HG03571 (cell line): ENCODE data around the gene QTRT2.

Source experiments
- ATAC-seq: cut with Tn5 transposase; IDR thresholded peaks from one replicate; pipeline ENCODE4 v1.9.1; 2021; ENCODE audit not compliant: unreplicated experiment

QTRT2 gene

DNA sequence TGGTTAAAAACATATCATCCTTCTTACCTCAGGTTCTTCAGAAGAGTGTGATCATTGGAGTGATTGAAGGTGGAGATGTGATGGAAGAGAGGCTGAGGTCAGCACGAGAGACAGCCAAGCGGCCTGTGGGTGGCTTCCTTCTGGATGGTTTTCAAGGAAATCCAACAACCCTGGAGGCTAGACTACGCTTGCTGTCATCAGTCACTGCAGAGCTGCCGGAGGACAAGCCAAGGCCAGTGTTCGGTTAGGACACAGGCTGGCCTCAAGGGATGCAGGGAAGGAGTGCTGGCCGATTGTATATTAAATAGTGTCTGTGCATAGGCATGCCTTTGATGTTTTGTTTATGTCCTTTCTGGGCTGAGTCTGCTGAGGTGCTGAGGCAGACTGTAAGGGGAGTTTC lies 20.2 kb downstream of the QTRT2 start:
- ATAC-seq: no peak

DNA sequence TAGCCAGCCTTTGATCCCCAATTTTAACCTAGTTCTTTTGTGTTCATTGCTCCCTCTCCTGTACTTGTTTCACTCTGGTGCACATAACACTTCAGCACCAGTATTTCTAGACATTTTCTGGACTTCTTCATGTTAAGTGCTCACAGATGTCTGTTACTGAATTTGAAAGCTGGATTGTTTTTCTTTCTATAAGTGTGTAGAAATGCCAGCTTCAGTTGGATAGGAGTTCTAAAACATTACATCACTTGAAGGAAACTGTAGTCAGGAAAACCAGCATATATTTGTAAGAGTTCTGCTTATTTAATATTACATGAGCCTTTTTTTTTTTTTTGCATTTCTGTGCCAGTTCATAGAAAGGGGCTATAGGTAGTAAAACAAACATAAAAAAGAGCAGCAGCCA lies 21.6 kb downstream of the QTRT2 start:
- ATAC-seq: no peak

DNA sequence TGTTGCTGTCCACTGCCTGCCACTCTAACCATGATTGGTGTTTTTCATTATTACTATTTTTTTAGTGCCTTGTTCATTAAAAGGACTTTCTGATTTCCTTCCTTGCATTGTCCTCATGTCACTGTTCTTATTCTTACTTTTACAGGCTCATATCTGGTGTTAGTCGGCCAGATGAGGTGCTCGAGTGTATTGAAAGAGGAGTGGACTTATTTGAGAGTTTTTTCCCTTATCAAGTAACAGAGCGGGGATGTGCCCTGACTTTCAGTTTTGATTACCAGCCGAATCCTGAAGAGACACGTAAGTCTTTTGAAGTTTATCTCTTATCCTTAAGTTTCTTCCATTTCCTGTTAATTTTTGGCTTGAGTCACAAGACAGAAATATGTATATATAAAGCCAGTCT lies 23.2 kb downstream of the QTRT2 start:
- ATAC-seq: no peak

DNA sequence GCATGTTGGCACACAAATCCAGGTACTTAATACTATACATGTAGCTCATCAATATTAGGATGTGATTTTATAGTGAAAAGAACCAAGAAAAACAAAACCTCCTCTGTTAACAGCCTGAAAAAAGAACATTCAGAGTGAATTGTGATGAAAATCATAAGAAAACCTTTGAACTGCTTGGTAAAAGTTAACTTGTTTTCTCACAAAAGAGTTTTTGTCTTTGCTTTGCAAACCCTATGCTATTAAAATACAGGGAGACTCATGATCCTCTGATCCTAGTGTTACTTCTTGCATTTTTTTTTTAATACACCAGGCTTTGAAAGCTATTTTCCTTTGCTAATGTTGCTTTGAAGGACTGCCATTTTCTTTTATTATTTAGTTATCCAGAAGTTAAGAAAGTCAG lies 23.7 kb downstream of the QTRT2 start:
- ATAC-seq: no peak

DNA sequence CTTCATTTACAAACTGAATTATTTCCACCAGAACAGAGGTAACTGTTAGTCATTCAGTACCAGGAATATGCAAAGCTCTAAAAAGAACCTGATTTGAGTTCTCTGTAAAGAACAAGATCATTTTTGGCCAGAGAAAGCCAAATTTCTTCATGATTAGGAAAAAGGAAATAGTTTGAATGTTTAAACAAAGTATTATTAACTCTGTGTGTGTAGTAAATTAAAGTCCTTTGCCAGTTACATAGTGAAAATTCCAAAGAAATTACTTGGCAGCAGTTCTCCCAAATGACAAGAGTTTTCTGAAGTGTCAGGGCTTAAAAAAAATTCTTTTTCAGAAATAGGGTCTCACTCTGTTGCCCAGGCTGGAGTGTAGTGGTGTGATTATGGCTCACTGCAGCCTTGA lies 24.5 kb downstream of the QTRT2 start:
- ATAC-seq: no peak

DNA sequence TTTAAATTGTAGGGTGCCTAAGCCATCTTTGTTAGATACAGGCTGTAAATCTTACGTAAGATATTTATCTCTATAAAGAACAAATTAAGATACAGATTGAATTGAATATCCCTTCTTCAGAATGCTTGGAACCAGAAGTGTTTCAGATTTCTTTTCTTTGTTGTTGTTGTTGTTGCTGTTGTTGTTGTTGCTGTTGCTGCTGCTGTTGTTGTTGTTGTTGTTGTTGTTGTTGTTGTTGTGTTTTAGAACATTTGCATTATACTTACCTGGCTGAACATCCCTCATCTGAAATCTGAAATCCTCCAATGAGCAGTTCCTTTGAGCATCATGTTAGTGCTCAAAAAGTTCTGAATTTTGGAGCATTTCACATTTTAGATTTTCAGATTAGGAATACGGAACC lies 26.6 kb downstream of the QTRT2 start:
- ATAC-seq: no peak

DNA sequence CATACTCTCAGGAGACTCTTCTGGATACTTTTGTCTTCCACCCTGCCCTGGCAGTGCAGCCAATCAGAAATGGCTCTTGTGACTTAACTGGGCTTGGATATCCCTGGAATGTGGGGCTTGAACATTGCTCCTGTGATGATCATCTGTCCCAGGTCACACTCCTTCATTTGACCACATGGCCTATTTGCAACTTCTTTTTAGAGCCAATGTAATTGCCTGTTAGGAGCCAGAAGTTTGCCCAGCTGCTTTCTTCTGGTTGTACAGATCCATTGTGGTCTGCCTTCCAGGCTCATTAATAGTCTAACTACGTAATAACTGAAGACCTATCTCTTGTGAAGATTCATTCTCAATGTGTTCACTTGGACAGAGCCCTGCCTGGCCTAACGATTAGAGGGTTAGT lies 29.8 kb downstream of the QTRT2 start:
- ATAC-seq: no peak

DNA sequence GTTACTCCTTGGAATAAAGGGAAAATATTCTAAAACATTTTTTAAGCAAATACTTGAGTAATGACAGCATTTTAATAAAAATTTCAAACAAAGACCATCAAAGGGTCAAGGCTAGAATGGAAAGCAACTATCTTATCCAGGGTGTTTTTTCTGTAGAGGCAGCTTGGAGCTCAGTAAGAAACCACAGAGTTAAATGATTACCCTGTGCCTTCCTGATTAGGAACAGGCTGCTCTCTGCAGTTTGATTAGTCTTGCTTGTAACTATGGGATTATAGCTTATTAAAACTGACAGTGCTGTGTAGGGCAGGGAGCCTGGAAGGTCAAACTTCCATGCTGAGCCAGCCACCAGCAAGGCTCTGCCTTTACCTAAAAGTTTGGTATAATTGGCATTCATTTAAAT lies 33.1 kb downstream of the QTRT2 start:
- peak; percentile 53 for ATAC-seq

DNA sequence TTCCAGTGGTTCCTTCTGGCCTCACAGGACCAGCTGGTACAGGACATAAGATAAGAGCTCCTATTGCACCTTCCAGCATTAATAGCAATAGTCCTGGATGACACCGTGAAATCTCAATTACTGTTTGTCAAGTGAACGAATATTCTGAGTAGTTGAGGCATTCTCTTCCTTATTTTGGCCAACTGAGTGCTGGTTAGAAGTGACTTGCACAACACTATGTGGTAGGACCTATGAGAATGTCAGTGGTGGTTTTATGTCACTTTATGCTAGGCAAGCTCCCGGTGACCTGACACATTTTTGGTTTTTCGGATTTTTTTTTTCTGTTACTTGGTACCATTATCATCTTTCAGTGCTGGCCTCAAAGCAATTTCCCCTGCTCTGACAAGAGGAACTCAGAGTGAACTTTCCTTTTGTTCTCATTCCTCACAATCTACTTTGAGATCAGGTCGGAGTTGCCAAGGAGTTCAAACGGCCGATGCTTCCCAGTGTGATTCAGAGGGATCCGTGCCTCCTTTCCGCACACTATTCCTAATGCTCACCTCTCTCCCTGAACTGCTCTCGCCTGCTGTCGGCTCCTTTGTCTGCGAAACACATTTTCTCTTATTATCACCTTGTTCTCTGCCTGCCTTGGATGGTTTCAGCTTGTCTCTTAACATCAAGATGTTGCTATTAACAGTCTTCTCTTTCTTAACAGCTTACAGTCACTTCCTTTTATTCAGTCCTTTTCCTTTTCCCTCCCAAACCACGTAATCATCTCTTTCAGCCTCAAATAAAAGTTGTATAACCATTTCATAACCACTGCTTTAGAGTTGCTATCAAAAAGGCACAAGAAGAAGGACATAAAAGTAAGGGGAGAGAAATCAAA lies 35.8 kb downstream of the QTRT2 start:
- ATAC-seq: no peak

DNA sequence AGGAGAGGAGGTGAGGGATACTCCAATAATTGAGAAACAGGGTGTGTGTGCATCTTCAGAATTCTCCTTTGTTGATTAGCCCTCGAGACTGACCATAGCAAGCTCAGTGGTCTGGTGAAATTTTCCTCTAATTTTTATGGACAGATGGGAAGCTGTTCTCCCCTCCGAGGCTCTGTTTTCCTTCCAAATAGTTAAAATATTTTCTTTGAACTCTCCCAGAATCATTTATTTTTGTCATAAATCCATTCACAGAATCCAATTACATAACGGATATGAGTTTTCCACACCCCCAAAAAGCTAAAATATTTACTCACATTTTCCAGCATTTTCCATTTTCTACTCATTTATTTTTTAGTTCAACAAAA lies 36.5 kb downstream of the QTRT2 start:
- ATAC-seq: no peak

DNA sequence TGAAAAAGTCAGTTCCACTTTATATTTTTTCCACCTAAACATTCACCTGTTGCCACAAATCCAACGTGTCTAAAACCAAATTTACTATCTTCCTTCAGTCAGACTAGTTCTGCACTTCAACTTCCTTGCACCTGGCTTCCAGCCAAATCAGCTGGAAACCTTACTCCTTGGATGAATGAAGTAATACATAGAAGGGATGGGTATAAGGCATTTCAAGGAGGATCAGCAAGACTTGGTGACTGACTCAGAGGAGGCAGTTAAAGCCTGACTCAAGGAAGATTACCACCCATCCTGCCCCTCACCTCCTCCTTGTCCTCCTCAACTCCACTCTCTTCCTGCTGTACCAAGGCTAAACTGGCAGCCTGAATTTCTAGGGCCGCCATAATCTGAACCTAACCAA lies 37.1 kb downstream of the QTRT2 start:
- no peak for ATAC-seq

DNA sequence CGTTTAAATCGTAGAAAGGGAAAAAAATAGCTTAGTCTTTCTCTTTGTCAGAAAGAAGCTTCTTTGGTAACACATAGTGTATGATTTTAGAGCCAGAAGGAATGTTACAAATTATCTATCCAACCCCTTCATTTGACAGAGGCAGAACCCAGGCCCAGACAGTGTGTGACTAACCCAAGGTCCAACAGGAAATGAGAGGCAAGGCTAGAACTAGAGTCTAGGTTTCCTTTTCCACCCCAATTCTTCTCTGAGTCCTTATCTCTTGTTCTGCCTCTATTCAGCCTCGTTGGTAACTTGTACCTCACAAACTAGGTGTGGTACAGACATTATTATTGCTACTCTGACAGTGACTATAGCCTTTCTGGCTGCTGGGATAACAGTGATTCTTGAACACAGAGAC lies 39.3 kb downstream of the QTRT2 start:
- no peak for ATAC-seq

DNA sequence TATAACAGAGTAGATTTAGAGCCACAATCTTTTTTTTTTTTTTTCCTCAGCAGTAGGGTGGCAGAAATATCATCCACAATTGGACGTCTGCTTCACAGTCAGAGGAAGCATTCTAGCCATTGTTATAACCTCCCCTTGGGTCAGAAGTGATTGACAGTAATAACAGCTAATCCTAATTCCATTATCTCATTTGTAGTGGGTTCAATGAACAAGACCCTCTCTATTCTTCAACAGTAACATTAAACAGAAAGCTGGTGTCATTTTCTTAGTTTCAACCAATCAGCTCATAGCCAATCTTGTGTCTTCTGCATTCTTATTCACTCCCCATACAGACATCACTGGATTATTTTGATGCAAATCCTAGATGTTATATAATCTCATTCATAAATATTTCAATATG lies 44.6 kb downstream of the QTRT2 start:
- no peak for ATAC-seq

DNA sequence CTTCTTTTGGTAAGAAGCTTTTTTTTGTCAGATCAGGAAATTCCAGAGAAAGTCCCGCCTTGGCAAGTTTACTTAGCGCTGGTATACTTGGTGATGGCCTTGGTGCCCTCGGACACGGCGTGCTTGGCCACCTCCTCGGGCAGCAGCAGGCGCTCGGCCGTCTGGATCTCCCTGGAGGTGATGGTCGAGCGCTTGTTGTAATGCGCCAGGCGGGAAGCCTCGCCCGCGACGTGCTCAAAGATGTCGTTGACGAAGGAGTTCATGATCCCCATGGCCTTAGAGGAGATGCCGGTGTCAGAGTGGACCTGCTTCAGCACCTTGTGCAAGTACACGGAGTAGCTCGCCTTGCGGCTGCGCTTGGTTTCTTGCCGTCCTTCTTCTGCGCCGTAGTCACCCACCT lies 46.6 kb downstream of the QTRT2 start:
- ATAC-seq: no peak

DNA sequence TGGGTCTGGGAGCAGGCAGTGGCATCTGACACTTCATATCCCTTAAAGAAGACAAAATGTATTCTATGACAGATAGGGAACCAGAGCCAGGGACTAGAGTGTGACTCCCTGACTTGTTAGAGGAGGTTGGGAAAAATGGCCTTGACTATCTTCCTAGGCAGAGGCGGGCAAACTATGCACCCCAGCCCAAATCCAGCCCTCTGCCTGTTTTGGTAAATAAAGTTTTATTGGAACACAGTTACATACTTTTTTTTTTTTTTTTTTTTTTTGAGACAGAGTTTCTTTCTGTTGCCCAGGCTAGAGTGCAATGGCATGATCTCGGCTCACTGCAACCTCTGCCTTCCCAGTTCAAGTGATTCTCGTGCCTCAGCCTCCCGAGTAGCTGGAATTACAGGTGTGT lies 47.3 kb downstream of the QTRT2 start:
- no peak for ATAC-seq

DNA sequence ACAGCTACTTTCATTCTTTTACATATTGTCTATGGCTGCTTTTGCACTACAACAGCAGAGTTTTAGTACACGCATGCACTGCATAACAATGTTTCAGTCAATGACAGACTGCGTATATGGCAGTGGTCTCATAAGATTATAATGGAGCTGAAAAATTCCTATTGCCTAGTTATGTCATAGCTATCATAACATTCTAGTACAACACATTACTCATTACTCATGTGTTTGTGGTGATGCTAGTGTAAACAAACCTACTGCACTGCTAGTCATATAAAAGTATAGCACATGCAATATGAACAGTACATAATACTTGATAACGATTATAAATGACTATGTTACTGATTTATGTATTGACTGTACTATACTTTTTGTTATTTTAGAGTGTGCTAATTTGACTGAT lies 47.9 kb downstream of the QTRT2 start:
- ATAC-seq: no peak

DNA sequence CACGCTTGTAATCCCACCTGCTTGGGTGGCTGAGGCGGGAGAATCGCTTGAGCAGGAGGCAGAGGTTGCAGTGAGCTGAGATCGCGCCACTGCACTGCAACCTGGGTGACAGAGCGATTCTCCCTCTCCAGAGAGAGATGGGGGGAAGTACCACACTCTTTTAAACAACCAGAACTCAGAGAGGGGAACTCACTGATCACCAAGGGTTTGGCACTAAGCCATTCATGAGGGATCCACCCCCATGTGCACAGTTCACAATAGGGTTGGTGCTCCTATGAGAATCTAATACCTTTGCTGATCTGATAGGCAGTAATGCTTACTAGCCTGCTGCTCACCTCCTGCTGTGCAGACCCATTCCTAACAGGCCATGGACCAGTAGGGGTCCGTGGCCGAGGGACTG lies 51.6 kb downstream of the QTRT2 start:
- no peak for ATAC-seq

DNA sequence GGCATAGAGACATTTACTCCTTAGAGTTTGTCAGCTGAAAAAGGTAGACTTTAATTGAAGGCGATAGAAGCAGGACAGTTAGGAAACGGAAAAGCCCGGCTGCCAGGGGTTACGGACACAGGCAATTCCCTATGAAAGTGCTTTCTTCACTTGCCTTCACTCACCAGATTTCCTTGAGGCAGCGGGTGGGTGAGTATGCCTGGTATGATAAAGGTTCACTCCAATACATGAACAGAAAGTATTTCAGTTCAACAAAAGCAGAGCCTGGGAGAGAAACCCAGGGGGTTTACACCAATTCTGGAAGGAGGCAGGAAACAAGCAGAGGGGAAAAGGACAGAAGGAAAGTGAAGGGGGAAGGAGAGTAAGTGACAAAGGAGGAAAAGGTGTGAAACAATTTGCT lies 53.9 kb downstream of the QTRT2 start:
- no peak for ATAC-seq

DNA sequence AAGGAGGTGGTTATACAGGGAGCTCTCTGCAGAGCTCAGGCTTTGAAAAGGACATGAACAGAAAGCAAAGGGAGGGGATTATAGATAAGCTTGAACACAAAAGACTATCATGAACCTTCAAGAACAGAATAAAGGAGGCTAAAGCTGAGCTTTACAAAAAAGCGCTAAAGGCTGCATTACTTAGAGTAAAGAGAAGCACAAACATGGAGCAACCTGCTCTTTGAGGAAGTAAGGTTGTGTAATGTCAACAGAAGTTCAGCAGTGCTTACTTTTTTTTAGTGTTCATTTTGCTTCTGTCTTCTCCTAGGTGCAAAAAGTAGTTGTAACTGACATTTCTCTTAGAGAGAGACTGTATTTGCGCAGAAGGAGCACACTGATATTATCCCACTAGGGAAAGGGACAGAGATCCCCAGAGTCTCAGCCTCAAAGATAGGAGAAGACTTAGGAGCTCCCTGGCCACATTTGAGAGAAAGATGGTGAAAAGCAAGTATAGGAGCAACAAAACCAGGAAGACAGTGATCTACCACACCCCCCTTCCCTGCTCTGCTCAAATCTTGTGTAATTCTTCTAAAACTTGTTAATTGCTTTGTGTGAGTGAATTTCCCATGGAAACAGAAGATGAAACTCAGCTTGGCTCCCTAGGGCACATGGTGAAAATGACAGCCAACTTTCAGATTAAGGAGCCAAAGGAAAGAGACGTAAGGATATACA lies 54.7 kb downstream of the QTRT2 start:
- no peak for ATAC-seq

DNA sequence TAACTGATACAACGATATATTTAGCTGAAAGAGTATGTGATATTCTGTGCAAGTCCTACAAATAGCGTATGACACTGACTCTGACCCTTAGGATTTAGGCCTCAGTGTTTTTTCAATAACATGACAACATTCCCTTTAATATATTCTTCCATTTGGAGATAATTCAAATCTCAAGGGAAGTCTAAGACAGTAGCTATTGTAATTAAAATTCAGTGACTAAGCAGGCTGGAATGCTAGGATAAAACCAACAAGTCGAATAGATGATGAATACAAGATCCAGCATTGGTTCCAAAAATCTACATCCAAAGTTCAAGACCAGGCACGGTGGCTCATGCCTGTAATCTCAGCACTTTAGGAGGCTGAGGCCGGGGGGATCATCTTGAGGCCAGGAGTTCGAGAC lies 56.2 kb downstream of the QTRT2 start:
- no peak for ATAC-seq

DNA sequence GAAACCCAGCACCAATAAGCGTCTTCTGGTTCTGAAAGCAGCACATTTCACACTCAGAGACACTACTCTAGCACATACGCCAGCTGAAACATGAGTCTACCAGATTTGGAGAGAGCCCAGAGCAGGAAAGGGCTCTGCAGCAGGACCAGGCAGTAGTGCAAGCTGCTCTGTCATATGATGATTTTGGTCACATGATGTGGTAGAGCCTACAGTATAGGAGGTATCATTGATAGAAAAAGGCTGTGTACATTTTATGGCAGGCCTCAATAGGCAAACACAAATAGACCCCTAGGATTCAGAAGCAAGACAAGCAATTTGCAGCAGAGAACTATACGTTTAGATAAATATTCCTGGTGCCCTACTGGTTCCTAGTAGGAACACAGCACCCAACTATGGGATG lies 58.2 kb downstream of the QTRT2 start:
- ATAC-seq: no peak

DNA sequence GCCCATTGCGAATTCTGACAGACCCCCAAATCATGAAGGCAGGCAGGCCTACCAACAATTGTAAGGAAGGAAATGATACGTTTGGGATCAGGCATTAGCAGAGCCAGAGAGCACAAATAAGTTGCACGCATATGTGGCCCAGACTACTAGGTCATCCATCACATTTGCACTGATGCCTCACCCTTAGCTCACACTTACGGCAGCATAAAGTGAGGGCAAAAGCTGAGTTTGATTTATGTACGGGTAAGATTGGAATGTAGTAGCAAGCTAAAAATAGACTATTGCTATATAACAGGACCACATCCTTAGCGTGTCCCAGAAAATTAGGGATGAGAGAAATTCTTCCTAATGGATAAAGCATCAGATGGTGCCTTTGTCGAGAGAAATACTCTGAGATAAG lies 58.6 kb downstream of the QTRT2 start:
- ATAC-seq: no peak

DNA sequence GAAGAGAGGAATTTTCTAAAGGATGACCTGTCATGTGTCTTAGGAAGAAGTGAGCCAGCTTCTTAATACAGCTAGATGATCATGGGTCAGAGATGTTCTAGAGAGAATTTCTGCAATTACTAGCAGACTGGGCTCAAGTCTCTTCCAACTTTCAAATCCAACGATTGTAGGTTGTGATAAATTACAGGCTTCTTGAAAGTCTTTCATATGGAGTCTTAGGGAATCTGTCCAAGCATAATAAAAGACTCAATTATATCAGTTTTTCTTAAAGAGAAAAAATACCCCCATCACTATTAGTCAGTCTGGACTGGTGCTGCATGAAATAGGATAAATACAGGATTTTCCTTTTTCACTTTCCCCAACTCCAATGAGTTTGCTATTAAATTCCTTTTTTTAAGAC lies 63.2 kb downstream of the QTRT2 start:
- no peak for ATAC-seq
